CD4-positive, alpha-beta T cell treated with Interleukin-10 for 1 hour (primary cell): ENCODE results near the gene EPB41.
"Not testable (repeated sequence)": the region's sequence is repeated elsewhere in the genome, so short reads cannot be mapped to it uniquely, and the experiment has no call there.

Experiments
- DNase-seq: peaks from one replicate; pipeline ENCODE4 v3.0.0-alpha.2; 2020

The EPB41 gene

DNA sequence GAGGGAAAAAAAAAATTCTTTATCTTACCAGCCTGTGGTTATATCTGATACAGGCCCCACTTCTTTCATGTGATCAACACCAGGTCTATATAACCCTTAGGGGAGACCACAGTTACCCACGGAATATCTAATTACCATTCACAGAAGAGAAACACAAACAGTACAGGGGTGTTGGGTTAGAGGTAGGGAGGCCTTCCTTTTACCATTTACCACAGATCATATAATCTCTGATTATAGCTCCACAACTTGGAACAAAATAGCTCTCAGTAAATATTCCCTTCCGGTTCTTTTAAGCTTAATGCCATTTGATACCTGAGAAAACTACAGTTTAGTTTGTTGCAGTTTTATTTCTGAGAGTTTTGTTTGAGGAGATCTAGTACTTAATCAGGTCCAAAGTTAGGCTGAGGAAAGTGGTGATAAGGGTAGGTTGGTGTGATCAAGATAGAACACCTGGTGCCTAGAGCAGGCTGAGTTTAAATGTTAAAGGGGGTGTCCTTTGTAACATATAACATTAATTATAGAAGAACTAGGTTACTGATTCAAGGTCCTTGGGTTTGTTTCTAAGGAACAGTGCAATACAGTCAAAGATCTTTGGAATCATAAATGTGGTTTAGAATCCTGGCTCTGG lies 14.1 kb downstream of the EPB41 start:
- DNase-seq, result peak; percentile 45

- DNase-seq, result peak; percentile 22
Observed at GRCh38 chr1:28933277-28933676, 18.9 kb downstream of the EPB41 start.

GRCh38 chr1:28933918-28934317 lies 19.5 kb downstream of the EPB41 start:
- DNase-seq, result no peak

DNA sequence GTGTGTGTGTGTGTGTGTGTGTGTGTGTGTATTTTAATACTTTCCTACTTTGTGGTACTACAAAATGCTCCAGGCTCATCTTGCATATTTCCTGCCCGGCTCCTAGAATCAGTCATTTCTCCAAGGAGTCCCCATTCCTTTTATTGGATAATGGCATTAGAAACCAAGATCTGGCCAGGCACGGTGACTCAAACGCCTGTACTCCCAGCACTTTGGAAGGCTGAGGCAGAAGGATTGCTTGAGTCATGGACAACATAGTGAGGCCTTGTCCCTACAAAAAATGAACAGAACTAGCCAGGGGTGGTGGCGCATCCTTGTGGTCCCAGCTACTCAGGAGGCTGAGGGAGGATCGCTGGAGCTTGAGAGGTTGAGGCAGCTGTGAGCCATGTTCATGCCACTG lies 20.3 kb downstream of the EPB41 start:
- no peak for DNase-seq

- DNase-seq, result no peak
Observed at GRCh38 chr1:28935293-28935692, 20.9 kb downstream of the EPB41 start.

- DNase-seq, result no peak
Observed at GRCh38 chr1:28936094-28936493, 21.7 kb downstream of the EPB41 start.

GRCh38 chr1:28936528-28936927 lies 22.2 kb downstream of the EPB41 start:
- no peak for DNase-seq

- not testable (repeated sequence) for DNase-seq
Observed at GRCh38 chr1:28943581-28943980, 29.2 kb downstream of the EPB41 start.

DNA sequence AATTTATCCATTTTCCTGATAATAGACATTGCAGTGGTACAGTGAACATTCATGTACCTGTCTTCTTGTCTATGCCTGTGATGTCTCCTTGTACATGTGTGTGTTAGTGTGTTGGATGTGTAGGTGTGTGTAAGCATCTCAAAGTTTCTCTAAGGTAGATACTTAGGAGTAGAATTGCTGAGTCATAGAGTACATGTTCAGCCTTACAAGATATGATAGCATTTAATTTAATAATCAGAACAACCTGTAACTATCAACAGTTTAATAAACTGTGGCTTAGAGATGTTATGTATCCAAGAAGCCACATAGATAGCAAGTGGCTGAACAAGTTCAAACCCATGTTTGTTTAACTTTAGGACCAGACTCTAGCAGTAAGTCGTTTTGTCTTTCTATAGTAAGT lies 35.6 kb downstream of the EPB41 start:
- DNase-seq, result no peak

DNA sequence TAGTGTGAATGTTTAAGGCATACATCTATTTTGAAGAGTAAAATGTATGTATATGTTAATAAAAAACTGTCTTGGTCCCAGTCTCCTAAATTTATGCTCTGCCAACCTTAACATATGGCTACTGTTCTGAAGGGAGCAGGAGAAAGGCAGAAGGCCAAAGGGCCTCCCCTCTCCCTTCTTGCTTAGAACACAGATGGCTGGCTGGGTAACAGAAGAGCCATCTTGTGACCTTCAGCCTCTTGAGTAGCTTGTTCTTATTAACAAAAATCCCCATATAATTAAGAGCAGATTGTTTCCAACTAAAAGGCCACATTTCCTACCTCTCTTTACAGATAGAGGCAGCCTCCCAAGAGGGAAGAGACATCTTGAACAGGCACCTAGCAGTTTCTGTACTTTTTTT lies 36.1 kb downstream of the EPB41 start:
- no peak for DNase-seq

DNA sequence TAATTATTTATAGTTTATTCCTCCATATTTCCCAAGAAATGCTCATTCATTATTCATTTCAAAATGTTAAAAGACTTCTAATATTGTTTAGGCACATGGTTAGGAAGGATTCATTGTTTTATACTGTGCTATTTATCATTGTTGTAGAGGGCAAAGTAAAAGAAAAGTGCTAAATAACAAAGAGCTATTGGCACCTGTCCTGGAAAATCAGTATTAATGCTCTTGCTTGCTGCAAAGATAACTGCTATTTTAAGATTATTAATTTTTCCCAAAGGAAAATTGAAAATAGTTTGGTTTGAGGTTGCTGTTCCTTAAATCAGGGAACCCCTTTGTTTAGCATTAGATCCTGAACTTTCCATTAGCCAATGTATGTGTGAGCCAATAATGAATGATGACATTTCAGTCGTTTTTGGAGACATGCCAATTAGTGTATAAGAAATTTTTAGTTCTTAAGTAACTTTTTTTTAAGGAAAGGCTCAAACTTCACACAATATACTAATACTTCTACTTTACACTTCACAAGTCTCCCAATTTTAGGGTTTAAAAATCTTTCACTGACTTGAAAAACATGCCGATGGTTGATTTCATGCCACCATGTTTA lies 39.9 kb downstream of the EPB41 start:
- DNase-seq, result no peak

DNA sequence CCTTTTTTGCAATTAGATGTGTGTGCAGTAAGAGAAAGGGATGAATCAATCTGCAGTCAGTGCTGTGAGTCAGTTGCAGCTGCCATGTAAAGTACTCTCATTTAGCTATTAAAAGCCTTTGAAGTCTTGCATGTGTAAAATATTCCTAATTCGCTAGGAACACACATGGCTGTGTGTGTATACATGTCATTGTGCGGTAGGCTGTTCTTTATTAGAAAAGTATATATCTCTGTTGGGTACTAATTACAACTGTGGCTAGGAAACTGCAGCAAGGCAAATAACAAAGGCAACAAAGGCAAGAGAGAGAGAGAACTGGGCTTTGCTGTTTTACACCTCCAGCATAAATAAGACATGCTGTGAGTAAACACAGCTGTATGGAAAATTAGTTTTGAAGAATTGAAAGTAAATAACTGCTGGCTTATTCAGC lies 41.7 kb downstream of the EPB41 start:
- DNase-seq, result no peak

DNA sequence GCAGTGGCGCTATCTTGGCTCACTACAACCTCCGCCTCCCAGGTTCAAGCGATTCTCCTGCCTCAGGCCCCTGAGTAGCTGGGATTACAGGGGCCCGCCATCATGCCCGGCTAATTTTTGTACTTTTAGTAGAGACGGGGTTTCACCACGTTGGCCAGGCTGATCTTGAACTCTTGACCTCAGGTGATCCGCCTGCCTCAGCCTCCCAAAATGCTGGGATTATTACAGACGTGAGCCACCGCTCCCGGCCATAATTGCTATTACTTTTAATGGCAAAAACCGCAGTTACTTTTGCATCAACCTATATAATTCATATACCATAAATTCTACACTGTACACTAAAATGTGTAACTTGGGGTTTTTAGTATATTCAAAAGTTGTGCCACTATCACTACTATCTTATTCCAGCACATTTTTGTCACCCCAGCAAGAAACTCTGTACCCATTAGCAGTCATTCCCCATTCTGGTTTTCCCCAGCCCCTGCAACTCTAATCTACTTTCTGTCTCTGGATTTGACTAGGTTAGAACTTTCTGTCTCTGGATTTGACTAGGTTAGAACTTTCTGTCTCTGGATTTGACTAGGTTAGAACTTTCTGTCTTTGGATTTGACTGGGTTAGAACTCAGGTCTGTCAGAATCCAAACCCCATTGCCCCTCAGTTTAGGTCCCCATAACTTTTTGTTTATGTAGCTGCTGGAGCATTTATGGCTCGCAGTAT lies 47.9 kb downstream of the EPB41 start:
- DNase-seq, result not testable (repeated sequence)

- no peak for DNase-seq
Observed at GRCh38 chr1:28965271-28965870, 51.0 kb downstream of the EPB41 start.

DNA sequence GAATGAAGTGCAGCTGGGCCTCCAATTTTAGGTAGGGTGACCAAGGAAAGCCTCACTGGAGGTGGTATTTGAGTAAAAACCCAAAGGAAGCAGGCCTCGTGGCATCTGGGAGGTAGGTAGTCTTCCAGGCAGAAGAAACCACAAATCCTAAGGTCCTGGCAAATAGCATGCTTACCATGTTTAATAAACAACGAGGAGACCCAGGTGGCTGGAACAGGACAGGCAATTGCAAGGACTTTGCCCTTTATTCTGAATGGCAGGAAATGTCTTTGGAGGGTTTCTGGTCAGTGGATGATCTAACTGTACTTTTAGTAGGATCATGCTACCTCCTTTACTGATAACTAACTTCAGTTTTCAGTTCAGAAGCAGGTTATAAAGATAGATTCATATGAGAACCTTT lies 52.2 kb downstream of the EPB41 start:
- no peak for DNase-seq

- no peak for DNase-seq
Observed at GRCh38 chr1:28971980-28972771, 57.8 kb downstream of the EPB41 start.

GRCh38 chr1:28973596-28974421 lies 59.4 kb downstream of the EPB41 start:
- DNase-seq, result no peak

DNA sequence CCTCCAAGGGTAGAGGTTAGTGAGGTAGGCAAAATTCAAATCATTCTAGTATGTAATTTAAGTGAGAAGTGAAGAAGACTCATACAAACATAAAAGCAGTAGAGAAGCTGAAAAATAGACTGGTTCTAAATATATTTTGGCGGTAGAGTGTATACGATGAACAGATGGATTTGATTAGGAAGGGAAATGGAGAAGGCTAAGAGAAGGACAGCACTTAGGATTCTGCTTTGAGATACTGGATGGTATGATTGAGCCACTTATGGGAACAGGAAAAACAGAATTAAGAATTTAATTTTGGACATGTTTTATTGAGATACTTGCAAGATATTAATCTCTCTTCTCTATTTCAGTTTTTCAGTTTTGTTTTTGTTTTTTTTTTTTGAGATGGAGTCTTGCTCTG lies 60.1 kb downstream of the EPB41 start:
- DNase-seq, result no peak

GRCh38 chr1:28976248-28976647 lies 61.9 kb downstream of the EPB41 start:
- no peak for DNase-seq

DNA sequence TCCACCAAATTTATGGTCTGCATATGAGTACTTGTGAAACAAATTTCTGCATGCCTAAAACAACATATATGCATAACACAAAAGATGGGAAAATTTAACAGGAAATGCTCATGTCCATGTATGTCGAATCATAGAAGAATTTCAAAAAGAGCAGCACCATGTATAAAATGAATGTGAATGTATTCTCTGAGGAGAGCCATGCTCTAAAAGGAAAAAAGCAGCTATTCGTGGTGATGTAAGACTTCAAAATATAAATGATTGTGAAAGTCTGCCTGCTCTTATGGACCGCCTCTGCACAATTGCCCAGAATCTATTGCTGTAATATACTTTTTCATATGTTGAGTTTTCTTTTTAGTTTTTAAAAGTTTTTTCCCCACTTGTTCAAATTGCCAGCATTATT lies 66.8 kb downstream of the EPB41 start:
- no peak for DNase-seq

DNA sequence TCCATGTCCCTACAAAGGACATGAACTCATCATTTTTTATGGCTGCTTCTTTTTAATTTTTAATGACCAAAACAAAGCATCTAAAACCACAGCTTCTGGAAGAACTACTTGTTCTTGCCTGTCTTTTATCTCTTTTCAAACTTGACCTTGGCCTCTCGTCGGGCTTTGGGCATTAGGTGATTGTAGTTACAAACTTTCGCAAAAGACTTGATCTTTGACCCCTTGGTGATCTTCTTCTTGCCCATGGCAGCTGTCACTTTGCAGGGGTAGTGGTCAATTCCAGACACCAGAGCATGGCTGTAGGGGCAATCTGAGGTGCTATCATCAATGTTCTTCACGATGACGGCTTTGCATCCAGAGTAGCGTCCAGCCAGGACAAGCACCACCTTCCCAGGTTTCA lies 67.8 kb downstream of the EPB41 start:
- DNase-seq, result no peak

DNA sequence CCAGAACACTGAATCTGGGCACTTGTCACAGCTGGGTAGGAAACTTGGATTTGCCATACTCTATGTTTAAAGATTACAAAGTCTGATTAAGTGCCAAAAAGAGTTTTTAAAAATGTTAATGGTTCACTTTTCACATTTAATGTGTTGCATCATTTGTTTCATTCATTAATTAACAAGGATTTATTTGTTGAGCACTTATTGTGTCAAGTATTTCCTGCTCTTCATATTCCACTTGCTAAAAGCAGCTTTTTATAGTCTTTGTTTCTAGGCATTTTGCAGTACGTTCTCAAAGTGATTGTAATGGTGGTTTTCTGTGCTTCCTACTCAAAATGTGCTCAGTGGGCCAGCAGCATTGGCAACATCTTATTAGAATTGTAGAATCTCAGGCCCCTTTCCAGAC lies 68.7 kb downstream of the EPB41 start:
- no peak for DNase-seq
